Coronary artery (tissue), 2 donors: ENCODE measurements around the gene RGS6.

Experiments
- DNase-seq: peaks from one replicate; pipeline ENCODE4 v3.0.0-alpha.2; 2017; ENCODE audit warnings: low spot score
- H3K27ac ChIP-seq, 2 donors: fragments of 200-600 bp; sonication (generic); one replicate each; pipeline ENCODE4 v1.5.1; 2016 to 2019
- H3K4me3 ChIP-seq: fragments of 200-600 bp; sonication (generic); 2 replicates; pipeline ENCODE4 v1.5.1; 2016; ENCODE audit warnings: mild to moderate bottlenecking, moderate library complexity
- TF ChIP-seq, protein P1 (sequence below): fragments of 200-600 bp; sonication (generic); IDR thresholded peaks from one replicate; pipeline ENCODE4 v1.5.1; 2019; ENCODE audit warnings: antibody characterized with exemption

Gene RGS6

DNA sequence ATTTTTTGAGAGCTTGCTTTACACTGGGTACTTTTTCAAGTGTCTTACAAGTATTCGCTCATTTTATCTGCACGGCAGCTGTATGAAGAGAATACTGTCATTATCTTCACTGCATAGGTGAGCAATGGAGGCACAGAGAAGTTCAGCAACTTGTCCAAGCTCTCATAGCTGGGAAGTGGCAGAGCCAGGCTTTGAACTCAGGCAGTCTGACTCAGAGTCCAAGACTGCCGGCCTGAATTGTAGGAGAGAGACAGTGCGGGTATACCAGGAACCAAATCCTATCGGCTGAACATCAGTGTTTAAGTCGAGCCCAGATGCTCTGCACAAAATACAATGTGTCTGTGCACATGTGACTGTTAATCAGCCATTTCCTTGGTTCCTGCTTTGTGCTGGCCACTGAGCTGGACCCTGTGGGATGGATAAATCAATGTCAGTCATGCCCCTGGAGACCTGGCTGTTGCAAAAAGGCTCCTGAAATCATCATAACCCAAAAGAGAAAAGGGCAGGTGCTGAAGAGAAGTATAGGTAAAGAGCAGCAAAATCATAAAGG is 487.1 kb downstream of the RGS6 start:
- no peak for DNase-seq
- Histone ChIP-seq H3K4me3 (no peak overlapping the region), H3K27ac (no peak overlapping the region)
- TF ChIP-seq, protein P1, sequence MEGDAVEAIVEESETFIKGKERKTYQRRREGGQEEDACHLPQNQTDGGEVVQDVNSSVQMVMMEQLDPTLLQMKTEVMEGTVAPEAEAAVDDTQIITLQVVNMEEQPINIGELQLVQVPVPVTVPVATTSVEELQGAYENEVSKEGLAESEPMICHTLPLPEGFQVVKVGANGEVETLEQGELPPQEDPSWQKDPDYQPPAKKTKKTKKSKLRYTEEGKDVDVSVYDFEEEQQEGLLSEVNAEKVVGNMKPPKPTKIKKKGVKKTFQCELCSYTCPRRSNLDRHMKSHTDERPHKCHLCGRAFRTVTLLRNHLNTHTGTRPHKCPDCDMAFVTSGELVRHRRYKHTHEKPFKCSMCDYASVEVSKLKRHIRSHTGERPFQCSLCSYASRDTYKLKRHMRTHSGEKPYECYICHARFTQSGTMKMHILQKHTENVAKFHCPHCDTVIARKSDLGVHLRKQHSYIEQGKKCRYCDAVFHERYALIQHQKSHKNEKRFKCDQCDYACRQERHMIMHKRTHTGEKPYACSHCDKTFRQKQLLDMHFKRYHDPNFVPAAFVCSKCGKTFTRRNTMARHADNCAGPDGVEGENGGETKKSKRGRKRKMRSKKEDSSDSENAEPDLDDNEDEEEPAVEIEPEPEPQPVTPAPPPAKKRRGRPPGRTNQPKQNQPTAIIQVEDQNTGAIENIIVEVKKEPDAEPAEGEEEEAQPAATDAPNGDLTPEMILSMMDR = no peak

DNA sequence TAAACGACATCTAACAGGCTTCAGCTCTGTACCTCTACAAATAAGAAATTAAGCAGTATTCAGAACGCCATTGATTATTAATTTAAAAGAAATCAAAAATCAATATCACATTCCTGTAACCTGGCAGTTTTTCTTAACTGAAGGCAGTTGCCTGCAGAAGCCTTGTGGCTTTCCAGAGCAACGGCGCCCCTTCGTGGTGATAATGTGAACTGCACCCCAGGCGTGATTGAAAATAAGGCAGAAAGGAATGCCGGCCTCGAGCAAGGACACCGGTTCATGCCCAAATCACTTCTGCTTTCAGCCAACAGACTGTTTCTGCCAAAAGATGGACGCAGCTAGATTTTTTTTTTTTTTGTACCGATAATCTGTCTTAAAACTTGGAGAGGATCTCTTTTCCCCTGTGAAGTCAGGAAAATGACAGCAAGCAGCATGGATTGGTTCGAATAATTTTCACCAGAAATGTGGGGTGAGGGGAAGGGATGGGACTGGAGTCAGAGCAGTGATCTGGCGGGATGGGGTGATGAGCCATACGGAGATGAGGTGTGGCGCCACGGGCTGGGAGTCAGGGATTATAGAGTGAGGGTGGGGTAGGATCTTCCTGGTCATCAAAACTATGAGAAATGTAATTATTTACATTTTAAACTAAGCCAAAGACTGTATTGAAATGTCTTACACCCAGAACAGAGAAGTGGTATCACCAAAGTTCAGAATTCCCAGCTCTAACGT is 488.7 kb downstream of the RGS6 start:
- Histone ChIP-seq H3K27ac (no peak overlapping the region), H3K4me3 (no peak overlapping the region)
- TF ChIP-seq, protein P1 = peak; percentile 89
- DNase-seq = no peak

DNA sequence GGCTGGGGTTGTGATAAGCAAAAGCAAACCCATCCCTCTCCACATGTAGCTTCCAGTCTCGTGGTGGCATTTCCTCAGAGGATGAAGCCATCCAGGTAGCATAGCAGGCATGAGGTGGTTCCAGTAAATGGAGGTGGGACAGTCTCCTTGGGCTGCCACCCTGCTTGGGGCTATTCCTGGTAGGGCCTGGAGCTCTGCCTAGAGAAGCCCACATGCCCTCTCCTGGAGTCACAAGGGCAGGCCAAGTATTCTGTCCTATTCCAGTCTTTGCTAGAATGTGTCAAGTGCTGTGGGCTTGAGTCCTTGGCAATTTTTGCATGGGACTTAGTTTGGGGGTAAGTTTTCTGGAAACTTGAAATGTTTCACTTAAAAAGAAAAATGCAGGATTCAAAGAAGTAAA is 491.7 kb downstream of the RGS6 start:
- H3K27ac ChIP-seq = no peak overlapping the region
- no peak overlapping the region for H3K4me3 ChIP-seq
- TF ChIP-seq, protein P1 = no peak
- DNase-seq = no peak

DNA sequence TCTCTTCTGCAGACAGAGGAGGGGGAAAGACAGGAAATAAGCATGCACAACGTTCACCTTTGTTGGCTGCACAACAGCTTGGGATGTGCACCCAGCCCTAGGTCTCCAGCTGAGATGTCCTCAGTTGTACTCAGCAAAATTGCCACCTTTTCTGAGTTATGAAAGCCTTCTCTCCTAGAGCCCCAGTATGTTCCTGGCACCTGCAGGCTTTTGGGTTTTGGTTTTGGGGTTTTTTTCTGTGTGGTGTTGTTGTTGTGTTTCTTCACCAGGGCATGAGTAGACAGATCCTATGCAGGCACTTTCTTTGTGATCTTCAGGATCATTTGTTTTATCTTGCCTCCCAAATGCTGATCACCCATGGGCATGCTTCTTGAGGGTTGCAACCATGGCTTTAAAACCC is 498.2 kb downstream of the RGS6 start:
- DNase-seq = no peak
- Histone ChIP-seq H3K27ac (no peak overlapping the region), H3K4me3 (no peak overlapping the region)
- TF ChIP-seq, protein P1 = no peak

DNA sequence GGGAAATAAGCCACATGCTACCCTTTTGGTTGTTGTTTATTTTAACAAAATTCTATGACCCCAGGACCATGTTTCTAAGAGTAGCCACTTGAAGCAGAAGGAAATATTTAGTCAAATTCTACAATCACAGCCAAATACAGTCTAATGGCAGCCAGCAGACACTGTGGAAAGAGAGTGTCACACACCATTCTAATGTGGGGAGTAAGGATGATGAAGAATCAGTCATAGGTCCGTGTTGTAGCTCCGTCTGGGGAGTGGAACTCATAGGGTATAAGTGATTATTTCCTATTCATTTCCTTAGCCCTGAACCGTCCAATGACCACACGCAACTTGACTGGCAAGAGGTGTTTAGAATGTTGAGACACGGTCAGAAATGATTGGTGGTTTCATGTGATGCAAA is 500.5 kb downstream of the RGS6 start:
- TF ChIP-seq, protein P1 = no peak
- Histone ChIP-seq H3K4me3 (no peak overlapping the region), H3K27ac (no peak overlapping the region)
- DNase-seq = no peak

DNA sequence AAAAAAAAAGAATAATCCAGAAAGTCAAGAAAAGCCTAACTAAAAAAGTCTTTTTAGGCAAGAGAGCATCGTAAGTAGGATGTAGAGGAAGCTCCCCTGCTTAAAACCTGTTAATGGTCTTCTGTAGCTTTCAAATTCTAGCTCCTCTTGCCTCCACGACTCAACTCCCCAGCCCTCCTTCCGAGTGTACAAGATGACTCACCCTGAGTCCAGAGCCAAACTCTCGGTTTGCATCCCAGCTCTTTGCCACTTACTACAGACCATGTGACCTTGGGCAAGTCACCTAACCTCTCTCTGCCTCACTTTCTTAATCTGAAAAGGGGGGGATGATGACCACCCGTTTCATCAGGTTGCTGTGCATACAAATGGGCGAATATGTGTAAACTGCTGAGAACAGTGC is 501.3 kb downstream of the RGS6 start:
- TF ChIP-seq, protein P1 = no peak
- no peak overlapping the region for H3K27ac ChIP-seq
- DNase-seq = no peak
- no peak overlapping the region for H3K4me3 ChIP-seq

DNA sequence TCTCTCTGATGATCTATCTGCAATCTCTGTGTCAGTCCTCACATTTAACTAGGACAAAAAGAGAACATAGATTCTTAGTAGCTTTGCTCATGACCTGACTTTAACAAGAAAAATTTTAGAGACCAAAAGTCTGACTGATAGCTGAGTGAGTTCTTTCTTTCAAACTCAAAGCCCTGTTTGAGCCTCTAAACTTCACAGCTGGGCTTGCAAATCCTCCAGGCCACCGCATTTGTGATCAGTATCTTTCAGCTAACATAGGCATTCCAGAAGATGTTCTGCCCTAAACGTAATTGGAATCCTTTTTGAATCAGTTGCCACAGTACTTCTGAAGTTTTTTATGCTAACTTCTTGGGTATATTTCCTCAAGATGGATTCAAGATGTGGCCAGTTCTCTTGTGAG is 502.6 kb downstream of the RGS6 start:
- no peak overlapping the region for H3K4me3 ChIP-seq
- no peak overlapping the region for H3K27ac ChIP-seq
- TF ChIP-seq, protein P1 = no peak
- DNase-seq = no peak
